Right lobe of liver (tissue), 6 donors: Measurements from ENCODE around the gene SPARCL1. TPM values are rescaled to one million over a fixed set of nuclear protein-coding genes. Genes with fewer than 3 reads are reported as not detected.

Experiments used
- ATAC-seq, 4 donors: fragments of 200-7000 bp; cut with Tn5 transposase; one replicate each; pipeline ENCODE4 v1.9.1; 2020; ENCODE audit warnings: mild to moderate bottlenecking in 4 of 4, moderate library complexity in 4 of 4
- DNase-seq, 3 donors: peaks; one replicate each; pipeline ENCODE4 v3.0.0-alpha.2; 2020
- H3K27ac ChIP-seq, 3 donors: fragments of 200-600 bp; one replicate each; pipeline ENCODE4 v1.8.0; 2022
- H3K27me3 ChIP-seq, 2 donors: fragments of 200-600 bp; one replicate each; pipeline ENCODE4 v1.8.0; 2022
- H3K36me3 ChIP-seq, 4 donors: fragments of 200-600 bp; sonication (generic) in 1 of 4; one replicate each; pipeline versions ENCODE4 v1.5.1 to v1.8.0; 2017 to 2022; ENCODE audit warnings: control low read depth in 1 of 4
- H3K4me1 ChIP-seq, 4 donors: fragments of 200-600 bp; sonication (generic) in 1 of 4; one replicate each; pipeline versions ENCODE4 v1.5.1 to v1.8.0; 2017 to 2022; ENCODE audit warnings: control low read depth in 1 of 4
- H3K4me3 ChIP-seq, 3 donors: fragments of 200-600 bp; one replicate each; pipeline ENCODE4 v1.8.0; 2022
- H3K9me3 ChIP-seq, 4 donors: fragments of 200-600 bp; sonication (generic) in 1 of 4; one replicate each; pipeline versions ENCODE4 v1.5.1 to v1.8.0; 2017 to 2022; ENCODE audit warnings: control low read depth in 1 of 4
- POLR2A ChIP-seq: fragments of 450-650 bp; IDR thresholded peaks from one replicate; pipeline ENCODE4 v1.6.1; 2017; ENCODE audit warnings: antibody characterized with exemption, mild to moderate bottlenecking
- WGBS: methylation state at CpG from one replicate; pipeline ENCODE4 v1.1.6; 2018; ENCODE audit warnings: low coverage, low lambda C conversion rate; ENCODE audit not compliant: insufficient coverage; ENCODE audit errors: missing lambda C conversion rate; 5-methylcytosine and 5-hydroxymethylcytosine counted together
- intact Hi-C, 2 donors: fragments of 100-400 bp; cut with DNase I; formaldehyde crosslinking; loops; one replicate each; pipeline versions ENCODE4 v1.11.2 to v1.14.1; 2022
- total RNA-seq, 6 experiments: library from RNA; depleted of rRNA in 2 of 6; stranded (reverse); fragments of >200 nt in 2 of 6; fragmentation: NEBNext Ultra II Directional in 3 of 6; extraction: Animal tissue kit (Norgen Biotek cat#: 25700) in 3 of 6; gene quantifications; one replicate each; pipeline versions ENCODE4 v1.1.0 to v1.2.4, GENCODE V29; 2016 to 2023
- TF ChIP-seq, protein P1 (sequence below), 4 donors: fragments of 200-600 bp in 3 of 4; fragments of 450-650 bp in 1 of 4; IDR thresholded peaks; one replicate each; pipeline versions ENCODE4 v1.5.1 to v1.8.0; 2016 to 2022; ENCODE audit warnings: antibody characterized with exemption in 4 of 4, mild to moderate bottlenecking in 2 of 4
- donor health status: DM: no; HTN: yes; CAD: no.
- donor health status: DM: no; HTN: no; CAD: no.
- donor health status: DM: no; HTN: no; CAD: no.
- donor health status: DM: no; HTN: yes; CAD: no.
- donor health status: DM: no; HTN: yes; CAD: no.

SPARCL1 gene
- total RNA-seq, 6 experiments from 2014 or later = 5.3 to 14.3 (median 9.1) TPM

GRCh38 chr4:87512400-87512799 lies 16.8 kb downstream of the SPARCL1 start:
- H3K27me3 ChIP-seq = no peaks in the 10 kb centered on the region
- H3K4me1 ChIP-seq = no peaks in the 10 kb centered on the region
- no peak overlapping the region for H3K27ac ChIP-seq
- no peak for TF ChIP-seq POLR2A
- TF ChIP-seq, protein P1, sequence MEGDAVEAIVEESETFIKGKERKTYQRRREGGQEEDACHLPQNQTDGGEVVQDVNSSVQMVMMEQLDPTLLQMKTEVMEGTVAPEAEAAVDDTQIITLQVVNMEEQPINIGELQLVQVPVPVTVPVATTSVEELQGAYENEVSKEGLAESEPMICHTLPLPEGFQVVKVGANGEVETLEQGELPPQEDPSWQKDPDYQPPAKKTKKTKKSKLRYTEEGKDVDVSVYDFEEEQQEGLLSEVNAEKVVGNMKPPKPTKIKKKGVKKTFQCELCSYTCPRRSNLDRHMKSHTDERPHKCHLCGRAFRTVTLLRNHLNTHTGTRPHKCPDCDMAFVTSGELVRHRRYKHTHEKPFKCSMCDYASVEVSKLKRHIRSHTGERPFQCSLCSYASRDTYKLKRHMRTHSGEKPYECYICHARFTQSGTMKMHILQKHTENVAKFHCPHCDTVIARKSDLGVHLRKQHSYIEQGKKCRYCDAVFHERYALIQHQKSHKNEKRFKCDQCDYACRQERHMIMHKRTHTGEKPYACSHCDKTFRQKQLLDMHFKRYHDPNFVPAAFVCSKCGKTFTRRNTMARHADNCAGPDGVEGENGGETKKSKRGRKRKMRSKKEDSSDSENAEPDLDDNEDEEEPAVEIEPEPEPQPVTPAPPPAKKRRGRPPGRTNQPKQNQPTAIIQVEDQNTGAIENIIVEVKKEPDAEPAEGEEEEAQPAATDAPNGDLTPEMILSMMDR (IDR thresholded peaks at IDR 0.05) = no peak
- H3K4me3 ChIP-seq = no peak overlapping the region
- H3K36me3 ChIP-seq = no peaks in the 10 kb centered on the region
- 88% methylated on average over 1 of the region's 1 CpG for WGBS
- H3K9me3 ChIP-seq = no peaks in the 10 kb centered on the region
- DNase-seq = no peak
- intact Hi-C loops = no loop called here
- ATAC-seq = no peak

DNA sequence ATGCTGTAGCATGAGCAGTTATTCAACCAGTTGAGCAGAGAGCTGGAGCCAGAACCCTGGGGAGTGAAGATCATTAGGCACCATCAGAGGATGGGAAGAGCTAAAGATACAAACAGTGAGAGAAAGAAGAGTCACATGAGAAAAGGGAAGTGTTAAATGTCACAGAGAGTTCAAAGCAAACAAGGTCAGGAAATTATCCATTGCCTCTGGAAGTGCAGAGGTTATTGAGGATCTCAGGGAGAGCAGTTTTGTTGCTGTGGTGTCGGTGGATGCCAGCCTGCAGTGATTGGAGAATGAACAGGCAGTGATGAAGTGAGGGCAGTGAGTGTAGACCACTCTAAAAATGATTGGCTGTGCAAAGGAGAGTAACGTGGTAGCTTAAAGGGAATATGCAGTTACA lies 17.7 kb downstream of the SPARCL1 start:
- Histone ChIP-seq H3K9me3 (no peaks in the 10 kb centered on the region), H3K36me3 (no peaks in the 10 kb centered on the region), H3K4me3 (no peak overlapping the region), H3K27me3 (no peaks in the 10 kb centered on the region), H3K27ac (no peak overlapping the region), H3K4me1 (no peaks in the 10 kb centered on the region)
- ATAC-seq (no peak), DNase-seq (no peak)
- TF ChIP-seq, protein P1 (IDR thresholded peaks at IDR 0.05) = no peak
- TF ChIP-seq POLR2A = no peak
- intact Hi-C loops = no loop called here
- 51% methylated on average over 2 of the region's 2 CpGs for WGBS

DNA sequence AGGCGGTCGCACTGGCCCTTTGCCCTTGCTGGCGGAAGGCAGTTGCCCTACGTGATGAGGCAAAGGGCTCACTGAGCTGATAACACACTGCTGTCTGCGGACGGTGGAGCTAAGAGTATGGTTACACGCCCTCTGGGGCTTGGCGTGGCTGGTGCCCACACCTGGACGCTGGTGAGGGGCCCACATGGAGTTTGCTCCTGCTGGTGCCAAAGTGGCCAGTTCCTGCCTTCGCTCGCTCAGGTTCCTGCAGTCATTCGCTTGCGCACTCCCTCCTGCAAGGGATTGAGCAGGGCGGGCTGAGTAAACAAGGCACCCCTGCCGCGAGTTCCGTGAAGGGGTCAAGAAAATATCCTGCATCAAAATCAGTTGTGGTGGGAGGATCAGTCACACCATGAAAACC lies 18.4 kb downstream of the SPARCL1 start:
- Histone ChIP-seq H3K4me1 (no peaks in the 10 kb centered on the region), H3K36me3 (no peaks in the 10 kb centered on the region), H3K27ac (no peak overlapping the region), H3K4me3 (no peak overlapping the region), H3K9me3 (no peaks in the 10 kb centered on the region), H3K27me3 (no peaks in the 10 kb centered on the region)
- WGBS = 91% methylated on average over 7 of the region's 17 CpGs
- ATAC-seq = no peak
- no peak for DNase-seq
- TF ChIP-seq, protein P1 (IDR thresholded peaks at IDR 0.05) = no peak
- TF ChIP-seq POLR2A = no peak
- intact Hi-C loops = no loop called here

- H3K27me3 ChIP-seq = no peaks in the 10 kb centered on the region
- no peak for ATAC-seq
- no peaks in the 10 kb centered on the region for H3K9me3 ChIP-seq
- intact Hi-C loops = no loop called here
- H3K4me1 ChIP-seq = peaks cover 0 to 8% (median 2%) of the 10 kb centered on the region in 4 donors
- H3K36me3 ChIP-seq = no peaks in the 10 kb centered on the region
- no peak overlapping the region for H3K4me3 ChIP-seq
- no peak for DNase-seq
- WGBS = 70% methylated on average over 4 of the region's 4 CpGs
- no peak for TF ChIP-seq POLR2A
- TF ChIP-seq, protein P1 (IDR thresholded peaks at IDR 0.05) = no peak
- H3K27ac ChIP-seq = no peak overlapping the region
These were observed 22.0 kb downstream of the SPARCL1 start for GRCh38 chr4:87506974-87507701.
